Loucy (cell line): Measurements from ENCODE around the gene LSM6.

Source experiments
- H2AFZ ChIP-seq: fragments of 200-600 bp; sonication (generic); 2 replicates; pipeline ENCODE4 v1.6.0; 2016; ENCODE audit warnings: antibody characterized with exemption, mild to moderate bottlenecking, low read length, moderate library complexity
- H3F3A ChIP-seq: fragments of 200-600 bp; 2 replicates; pipeline ENCODE4 v1.6.0; 2016; ENCODE audit warnings: antibody characterized with exemption, low read depth, mild to moderate bottlenecking
- H3K27me3 ChIP-seq: fragments of 200-600 bp; sonication (generic); 2 replicates; pipeline ENCODE4 v1.6.1; 2014; ENCODE audit warnings: low read length, mild to moderate bottlenecking; ENCODE audit not compliant: insufficient read depth, poor library complexity, severe bottlenecking
- H3K36me3 ChIP-seq: fragments of 200-600 bp; sonication (generic); 2 replicates; pipeline ENCODE4 v1.6.1; 2016; ENCODE audit warnings: low read length; ENCODE audit not compliant: insufficient read depth
- H3K4me1 ChIP-seq: fragments of 200-600 bp; sonication (generic); 2 replicates; pipeline ENCODE4 v1.5.1; 2014; ENCODE audit warnings: low read length, mild to moderate bottlenecking; ENCODE audit not compliant: insufficient read depth, poor library complexity, severe bottlenecking
- H3K4me2 ChIP-seq: fragments of 200-600 bp; sonication (generic); 2 replicates; pipeline ENCODE4 v1.6.0; 2014; ENCODE audit warnings: antibody characterized with exemption, low read length, low read depth, mild to moderate bottlenecking; ENCODE audit not compliant: poor library complexity, severe bottlenecking
- H3K4me3 ChIP-seq: fragments of 200-600 bp; sonication (generic); 2 replicates; pipeline ENCODE4 v1.5.1; 2014; ENCODE audit warnings: low read length, mild to moderate bottlenecking, mixed read lengths; ENCODE audit not compliant: poor library complexity, severe bottlenecking
- H3K79me2 ChIP-seq: fragments of 200-600 bp; sonication (generic); 2 replicates; pipeline ENCODE4 v1.6.1; 2014; ENCODE audit warnings: low read length; ENCODE audit not compliant: insufficient read depth
- H3K9ac ChIP-seq: fragments of 200-600 bp; sonication (generic); 2 replicates; pipeline ENCODE4 v1.6.0; 2014; ENCODE audit warnings: mild to moderate bottlenecking, low read depth, low read length, moderate library complexity; ENCODE audit not compliant: poor library complexity, severe bottlenecking
- H3K9me2 ChIP-seq: fragments of 200-600 bp; sonication (generic); replicated peaks from 2 replicates; pipeline ENCODE4 v1.6.1; 2016; ENCODE audit warnings: low read depth, low read length, mixed read lengths
- H3K9me3 ChIP-seq: fragments of 200-600 bp; sonication (generic); 2 replicates; pipeline ENCODE4 v1.6.1; 2014; ENCODE audit warnings: mild to moderate bottlenecking, antibody characterized with exemption, low read length, low read depth; ENCODE audit not compliant: insufficient read depth
- H4K20me1 ChIP-seq: fragments of 200-600 bp; sonication (generic); 2 replicates; pipeline ENCODE4 v1.6.0; 2014; ENCODE audit warnings: antibody characterized with exemption, low read length, mild to moderate bottlenecking; ENCODE audit not compliant: insufficient read depth, poor library complexity, severe bottlenecking
- EZH2phosphoT487 ChIP-seq: fragments of 200-600 bp; IDR thresholded peaks from 2 replicates; pipeline ENCODE4 v1.6.1; 2018; ENCODE audit warnings: antibody characterized with exemption, mild to moderate bottlenecking, moderate library complexity, borderline replicate concordance
- TF ChIP-seq, protein P1 (sequence below): fragments of 200-600 bp; sonication (generic); conservative IDR thresholded peaks from 2 replicates; pipeline ENCODE4 v1.5.1; 2014; ENCODE audit warnings: mild to moderate bottlenecking, antibody characterized with exemption, low read length

The LSM6 gene

DNA sequence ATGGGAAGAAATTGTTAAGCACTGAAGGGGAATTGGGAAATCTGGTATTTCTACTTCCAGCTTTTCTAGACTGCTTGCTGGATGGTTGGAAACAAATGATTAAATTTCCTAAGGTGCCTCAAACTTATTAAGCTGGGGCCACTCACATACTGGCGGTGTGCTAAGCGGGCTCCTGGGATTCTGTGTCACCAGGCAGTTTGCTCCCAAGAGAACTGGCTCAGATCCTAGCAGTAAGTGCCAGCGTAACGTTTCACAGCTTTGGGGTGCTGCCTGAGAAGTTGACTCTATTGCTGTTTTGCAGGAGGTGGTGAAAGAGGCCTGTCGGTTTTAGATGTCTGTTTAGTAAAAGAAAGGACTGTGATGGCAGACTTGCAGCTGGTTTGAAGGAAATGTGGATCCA, 31.9 kb downstream of the LSM6 start:
- Histone ChIP-seq H3K79me2 (no peaks in the 10 kb centered on the region), H3K9ac (no peak overlapping the region), H3K4me1 (peaks cover 4% of the 10 kb centered on the region), H3K9me2 (no peaks in the 10 kb centered on the region), H4K20me1 (no peaks in the 10 kb centered on the region), H2AFZ (no peak overlapping the region), H3K4me2 (no peak overlapping the region), H3F3A (no peaks in the 10 kb centered on the region), H3K27me3 (no peaks in the 10 kb centered on the region), H3K36me3 (no peaks in the 10 kb centered on the region), H3K4me3 (no peak overlapping the region), H3K9me3 (no peaks in the 10 kb centered on the region)
- TF ChIP-seq, protein P1, sequence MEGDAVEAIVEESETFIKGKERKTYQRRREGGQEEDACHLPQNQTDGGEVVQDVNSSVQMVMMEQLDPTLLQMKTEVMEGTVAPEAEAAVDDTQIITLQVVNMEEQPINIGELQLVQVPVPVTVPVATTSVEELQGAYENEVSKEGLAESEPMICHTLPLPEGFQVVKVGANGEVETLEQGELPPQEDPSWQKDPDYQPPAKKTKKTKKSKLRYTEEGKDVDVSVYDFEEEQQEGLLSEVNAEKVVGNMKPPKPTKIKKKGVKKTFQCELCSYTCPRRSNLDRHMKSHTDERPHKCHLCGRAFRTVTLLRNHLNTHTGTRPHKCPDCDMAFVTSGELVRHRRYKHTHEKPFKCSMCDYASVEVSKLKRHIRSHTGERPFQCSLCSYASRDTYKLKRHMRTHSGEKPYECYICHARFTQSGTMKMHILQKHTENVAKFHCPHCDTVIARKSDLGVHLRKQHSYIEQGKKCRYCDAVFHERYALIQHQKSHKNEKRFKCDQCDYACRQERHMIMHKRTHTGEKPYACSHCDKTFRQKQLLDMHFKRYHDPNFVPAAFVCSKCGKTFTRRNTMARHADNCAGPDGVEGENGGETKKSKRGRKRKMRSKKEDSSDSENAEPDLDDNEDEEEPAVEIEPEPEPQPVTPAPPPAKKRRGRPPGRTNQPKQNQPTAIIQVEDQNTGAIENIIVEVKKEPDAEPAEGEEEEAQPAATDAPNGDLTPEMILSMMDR = no peak
- TF ChIP-seq EZH2phosphoT487 = no peak

DNA sequence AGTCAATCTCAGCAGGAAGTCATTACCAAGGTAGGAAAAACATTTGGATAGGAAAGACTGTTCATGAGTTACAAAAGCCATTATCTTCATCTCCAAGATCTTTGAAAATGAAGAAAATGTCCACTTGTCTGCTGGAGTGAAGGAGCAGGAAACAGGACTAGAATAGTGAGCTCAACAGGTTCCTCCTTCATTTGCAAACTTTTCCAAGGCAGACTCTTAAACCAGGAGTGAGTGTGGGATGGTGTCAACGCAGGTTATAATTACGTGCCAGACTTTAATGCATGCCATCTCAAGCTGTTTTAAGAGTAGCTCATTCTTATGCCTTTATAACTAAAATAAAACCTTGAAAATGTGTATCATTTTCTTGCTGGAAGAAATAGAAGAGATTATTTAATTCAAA, 35.4 kb downstream of the LSM6 start:
- TF ChIP-seq EZH2phosphoT487 = no peak
- TF ChIP-seq, protein P1 = no peak
- Histone ChIP-seq H3K4me3 (no peak overlapping the region), H3K27me3 (no peaks in the 10 kb centered on the region), H4K20me1 (no peaks in the 10 kb centered on the region), H3K4me1 (no peaks in the 10 kb centered on the region), H3K9me3 (no peaks in the 10 kb centered on the region), H3K9ac (no peak overlapping the region), H3K4me2 (no peak overlapping the region), H3F3A (no peaks in the 10 kb centered on the region), H3K79me2 (no peaks in the 10 kb centered on the region), H3K36me3 (no peaks in the 10 kb centered on the region), H2AFZ (no peak overlapping the region), H3K9me2 (no peaks in the 10 kb centered on the region)

DNA sequence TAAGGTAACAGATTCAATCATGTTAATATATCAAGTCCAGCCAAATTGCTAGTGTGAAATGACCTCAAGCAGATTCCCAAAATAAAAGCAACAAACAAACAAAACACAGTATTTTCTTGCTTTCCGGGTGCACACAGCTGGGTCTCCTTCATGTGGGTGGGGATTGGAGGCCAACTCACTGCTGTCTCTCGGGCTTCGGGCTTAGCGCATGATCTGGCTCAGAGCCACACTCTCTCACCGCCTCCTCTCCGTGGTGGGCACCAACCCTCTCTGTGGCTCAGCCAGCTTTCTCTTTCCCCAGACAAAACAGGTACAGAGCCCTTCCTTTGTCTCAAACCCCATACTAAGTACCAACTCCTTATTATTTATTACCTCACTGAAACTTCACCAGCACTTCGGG, 35.9 kb downstream of the LSM6 start:
- Histone ChIP-seq H3K9me2 (no peaks in the 10 kb centered on the region), H4K20me1 (no peaks in the 10 kb centered on the region), H3K4me1 (no peaks in the 10 kb centered on the region), H3K27me3 (no peaks in the 10 kb centered on the region), H3K4me2 (no peak overlapping the region), H3K9ac (no peak overlapping the region), H3K79me2 (no peaks in the 10 kb centered on the region), H2AFZ (no peak overlapping the region), H3K9me3 (no peaks in the 10 kb centered on the region), H3F3A (no peaks in the 10 kb centered on the region), H3K36me3 (no peaks in the 10 kb centered on the region), H3K4me3 (no peak overlapping the region)
- TF ChIP-seq EZH2phosphoT487 = no peak
- TF ChIP-seq, protein P1 = no peak
